HCEC 1CT (cell line): ENCODE results near the gene PLCB4.
A peak's percentile ranks its signal among the peaks of the same experiment; 100 is the strongest.

Source experiments
- DNase-seq: peaks from one replicate; pipeline ENCODE4 v3.0.0-alpha.2; 2017

PLCB4 gene

GRCh38 chr20:9478771-9479170 is 409.9 kb downstream of the PLCB4 start:
- DNase-seq, result no peak

GRCh38 chr20:9480066-9480465 is 411.2 kb downstream of the PLCB4 start:
- no peak for DNase-seq

GRCh38 chr20:9482180-9482579 is 413.3 kb downstream of the PLCB4 start:
- DNase-seq, result no peak

- DNase-seq, result peak; percentile 26
These were observed 414.2 kb downstream of the PLCB4 start for GRCh38 chr20:9483131-9483530.

GRCh38 chr20:9485614-9486340 is 416.9 kb downstream of the PLCB4 start:
- DNase-seq, result peak; percentile 37

- DNase-seq, result no peak
These were observed 418.3 kb downstream of the PLCB4 start for GRCh38 chr20:9487231-9487630.

- DNase-seq, result peak; percentile 24
These were observed 419.2 kb downstream of the PLCB4 start for GRCh38 chr20:9488063-9488462.

- DNase-seq, result no peak
These were observed 421.3 kb downstream of the PLCB4 start for GRCh38 chr20:9490161-9490560.

- DNase-seq, result no peak
These were observed 421.7 kb downstream of the PLCB4 start for GRCh38 chr20:9490631-9491030.

GRCh38 chr20:9491324-9491723 is 422.4 kb downstream of the PLCB4 start:
- no peak for DNase-seq

GRCh38 chr20:9492067-9492466 is 423.2 kb downstream of the PLCB4 start:
- peak; percentile 88 for DNase-seq

GRCh38 chr20:9493803-9494202 is 424.9 kb downstream of the PLCB4 start:
- no peak for DNase-seq

GRCh38 chr20:9495701-9496100 is 426.8 kb downstream of the PLCB4 start:
- no peak for DNase-seq

- no peak for DNase-seq
These were observed 427.3 kb downstream of the PLCB4 start for GRCh38 chr20:9496155-9496554.

GRCh38 chr20:9498322-9498721 is 429.4 kb downstream of the PLCB4 start:
- peak; percentile 86 for DNase-seq

- no peak for DNase-seq
These were observed 430.4 kb downstream of the PLCB4 start for GRCh38 chr20:9499126-9499899.

- DNase-seq, result peak; percentile 52
These were observed 431.2 kb downstream of the PLCB4 start for GRCh38 chr20:9500121-9500520.

GRCh38 chr20:9501473-9501872 is 432.6 kb downstream of the PLCB4 start:
- no peak for DNase-seq

GRCh38 chr20:9503526-9504245 is 434.8 kb downstream of the PLCB4 start:
- peak; percentile 63 for DNase-seq

- no peak for DNase-seq
These were observed 437.5 kb downstream of the PLCB4 start for GRCh38 chr20:9506280-9506821.

GRCh38 chr20:9506964-9507369 is 438.1 kb downstream of the PLCB4 start:
- no peak for DNase-seq

GRCh38 chr20:9507544-9508239 is 438.8 kb downstream of the PLCB4 start:
- DNase-seq, result no peak

GRCh38 chr20:9508240-9508661 is 439.4 kb downstream of the PLCB4 start:
- DNase-seq, result no peak
